Glomerular endothelial cell (primary cell): ENCODE results near the gene VCL. TPM values are rescaled to one million over a fixed set of nuclear protein-coding genes. Genes with fewer than 3 reads are reported as not detected.
"Not testable (repeated sequence)": the region's sequence is repeated elsewhere in the genome, so short reads cannot be mapped to it uniquely, and the experiment has no call there.

Experiments
- DNase-seq: peaks from one replicate; pipeline ENCODE4 v3.0.0-alpha.2; 2011; ENCODE audit warnings: low read depth, low spot score; ENCODE audit errors: extremely low read depth
- total RNA-seq: library from RNA; depleted of rRNA; stranded (reverse); fragments of >200 nt; gene quantifications from 2 replicates; pipeline ENCODE4 v1.2.3, GENCODE V29; 2015

Gene VCL
- total RNA-seq, 1 donor from 2014 or later = 240 TPM

DNA sequence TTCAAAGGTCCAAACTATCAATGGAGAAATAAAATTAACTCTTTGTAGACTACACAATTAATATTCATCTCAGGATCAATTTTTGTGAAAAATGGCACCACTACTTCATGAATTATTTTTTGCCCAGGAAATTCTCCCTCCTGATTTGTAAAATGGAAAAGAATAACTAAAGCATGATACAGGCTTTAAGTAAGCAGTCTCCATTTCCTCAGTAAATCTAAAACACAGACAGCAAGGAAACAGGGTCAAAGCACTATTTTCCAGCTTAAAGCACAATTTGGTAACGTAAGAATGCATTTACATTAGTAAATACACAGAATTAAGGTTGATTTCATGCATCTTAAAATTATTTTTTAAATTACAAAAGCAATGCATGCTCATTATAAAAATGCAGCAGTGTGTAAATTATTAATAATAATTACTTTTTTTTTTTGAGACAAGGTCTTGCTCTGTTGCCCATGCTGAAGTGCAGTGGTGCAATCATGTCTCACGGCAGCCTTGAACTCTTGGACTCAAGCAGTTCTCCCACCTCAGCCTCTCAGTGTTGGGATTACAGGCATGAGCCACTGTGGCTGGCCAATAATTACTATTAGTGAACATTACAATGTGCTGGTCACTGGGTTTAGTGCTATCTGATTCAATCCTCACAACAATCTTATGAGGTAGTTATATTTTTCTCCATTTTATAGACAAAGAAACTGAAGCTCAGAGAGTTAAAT lies 26.1 kb upstream of the VCL start:
- DNase-seq = no peak

DNA sequence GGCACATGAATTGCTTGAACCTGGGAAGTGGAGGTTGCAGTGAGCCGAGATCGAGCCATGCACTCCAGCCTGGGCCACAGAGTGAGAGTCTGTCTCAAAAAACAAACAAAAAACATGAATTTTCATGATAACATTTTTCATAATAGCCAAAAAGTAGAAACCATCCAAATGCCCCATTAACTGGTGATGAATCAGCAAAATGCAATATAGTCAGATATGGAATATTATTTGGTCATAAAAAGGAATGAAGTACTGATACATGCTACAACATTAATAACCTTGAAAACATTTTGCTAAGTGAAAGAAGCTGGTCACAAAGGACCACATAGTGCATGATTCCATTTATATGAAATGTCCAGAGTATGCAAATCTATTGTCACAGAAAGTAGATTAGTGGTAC lies 24.5 kb upstream of the VCL start:
- no peak for DNase-seq

DNA sequence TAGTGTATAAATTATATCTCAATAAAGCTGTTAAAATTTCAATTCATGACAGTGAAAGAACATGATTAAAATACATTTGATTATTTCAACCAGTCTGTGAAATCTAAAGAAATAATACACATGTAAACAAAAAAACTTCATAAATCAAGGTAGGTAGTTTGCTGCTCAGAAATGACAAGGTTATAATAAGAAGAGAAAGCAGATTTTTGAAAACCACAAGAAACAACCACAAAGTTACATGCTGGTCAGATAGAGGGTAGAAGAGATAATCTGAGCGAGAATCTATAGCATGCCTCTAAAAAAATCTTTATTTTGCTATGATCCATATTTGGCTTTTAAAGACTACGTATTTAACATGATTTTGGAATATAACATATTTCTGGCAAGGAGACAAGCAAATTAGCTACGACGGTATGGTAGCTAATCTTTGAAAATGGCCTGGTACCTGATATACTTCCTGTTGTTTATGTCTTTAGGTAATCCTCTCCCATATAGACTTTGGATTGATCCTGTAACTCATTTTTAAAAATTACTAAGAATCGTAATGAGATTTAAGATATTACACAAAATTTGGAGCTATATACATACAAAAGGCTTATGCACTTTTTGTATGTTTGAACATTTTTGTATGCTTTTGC lies 23.5 kb upstream of the VCL start:
- no peak for DNase-seq

DNA sequence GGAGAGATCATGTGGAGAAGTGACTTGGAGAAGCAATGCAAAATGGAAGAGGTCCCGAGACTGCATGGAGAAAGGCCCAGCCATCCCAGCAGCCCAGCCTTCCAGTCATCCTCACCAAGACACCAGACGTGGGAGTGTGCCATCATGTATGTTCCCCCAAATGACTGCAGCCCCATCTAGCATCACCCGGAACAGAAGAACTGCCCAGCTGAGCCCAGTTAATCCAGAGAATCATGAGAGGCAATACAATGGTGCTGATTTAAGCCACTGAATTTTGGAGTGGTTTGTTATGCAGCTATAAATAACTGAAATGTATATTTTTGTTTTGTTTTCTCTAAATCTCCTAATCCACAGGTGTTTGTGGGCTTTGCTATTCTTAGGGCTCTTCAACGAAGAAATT lies 22.5 kb upstream of the VCL start:
- no peak for DNase-seq

DNA sequence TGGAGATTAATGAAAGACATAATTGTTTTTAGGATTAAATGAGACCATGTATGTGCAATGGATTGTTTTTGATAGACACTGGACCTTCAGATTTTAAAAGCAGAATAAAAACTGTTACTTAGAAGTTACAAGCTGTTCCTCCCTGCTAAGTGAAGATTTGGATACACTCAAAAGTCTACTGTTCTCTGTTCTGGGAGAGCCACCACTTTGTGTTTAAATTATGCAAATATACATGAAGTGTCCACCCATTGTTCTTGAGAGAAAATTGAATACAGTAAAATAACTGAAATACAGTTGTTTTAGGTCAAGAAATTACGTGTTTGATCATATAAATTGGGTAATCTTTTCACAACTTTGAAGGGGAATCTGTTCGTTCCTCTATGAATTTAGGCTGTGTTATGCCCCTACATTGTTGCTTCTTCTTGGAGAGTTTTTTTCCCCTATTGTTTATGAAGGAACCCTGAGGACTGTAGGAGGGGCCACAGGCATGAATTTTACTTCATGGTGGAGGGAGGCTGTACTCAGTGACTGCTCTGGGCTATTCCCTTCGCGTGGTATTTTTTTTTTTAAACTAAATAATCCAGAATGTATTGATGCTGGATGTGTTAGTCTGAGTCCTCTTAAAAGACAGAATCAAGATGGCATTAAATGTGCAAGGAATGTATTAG lies 18.6 kb upstream of the VCL start:
- DNase-seq = no peak

DNA sequence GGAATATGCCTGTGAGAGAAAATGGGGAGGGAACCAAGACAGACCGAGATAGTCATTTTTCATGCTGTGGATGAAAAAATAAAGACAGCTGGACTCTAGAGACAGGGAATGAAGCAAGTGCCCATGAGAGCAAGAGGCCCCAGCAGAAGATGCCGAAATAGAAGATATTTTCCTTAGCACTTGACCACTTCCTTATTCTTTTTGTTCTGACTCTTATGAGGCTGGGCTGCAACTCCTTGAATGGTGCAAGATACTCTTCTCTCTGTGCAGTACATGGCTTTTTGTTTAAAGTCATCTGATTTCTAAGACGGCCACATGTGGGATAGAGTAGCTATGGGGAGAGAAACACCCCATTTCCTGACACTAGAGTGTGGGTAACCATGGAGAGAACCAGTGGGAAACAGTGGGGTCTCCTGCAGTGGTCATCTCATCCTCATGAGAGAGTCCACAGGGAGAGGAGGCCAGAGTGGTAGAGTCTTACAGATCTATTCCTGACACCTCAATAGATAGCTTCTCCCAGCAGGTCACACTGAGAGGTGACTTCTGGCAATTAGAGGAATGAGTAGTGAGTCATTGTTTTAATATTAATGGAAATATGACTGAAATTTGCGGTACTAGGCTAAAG lies 18.0 kb upstream of the VCL start:
- no peak for DNase-seq

DNA sequence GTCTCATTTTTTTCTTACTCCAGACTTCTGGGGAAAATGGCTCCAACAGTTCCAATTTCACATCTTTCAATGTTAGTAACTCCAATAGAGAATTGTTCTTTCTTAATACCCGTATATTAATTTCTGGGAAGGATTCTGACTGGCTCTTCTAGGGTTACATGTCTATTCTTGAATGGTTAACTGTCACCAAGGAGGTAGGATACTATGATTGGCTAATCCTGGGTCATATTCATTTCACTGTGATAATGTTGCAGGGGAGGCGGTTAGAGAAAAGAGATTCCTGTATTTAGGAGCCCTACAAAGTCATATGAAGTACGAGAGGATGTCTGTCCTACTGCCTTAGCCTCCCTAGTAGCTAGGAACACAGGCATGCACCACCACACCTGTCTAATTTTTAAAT lies 16.1 kb upstream of the VCL start:
- no peak for DNase-seq

DNA sequence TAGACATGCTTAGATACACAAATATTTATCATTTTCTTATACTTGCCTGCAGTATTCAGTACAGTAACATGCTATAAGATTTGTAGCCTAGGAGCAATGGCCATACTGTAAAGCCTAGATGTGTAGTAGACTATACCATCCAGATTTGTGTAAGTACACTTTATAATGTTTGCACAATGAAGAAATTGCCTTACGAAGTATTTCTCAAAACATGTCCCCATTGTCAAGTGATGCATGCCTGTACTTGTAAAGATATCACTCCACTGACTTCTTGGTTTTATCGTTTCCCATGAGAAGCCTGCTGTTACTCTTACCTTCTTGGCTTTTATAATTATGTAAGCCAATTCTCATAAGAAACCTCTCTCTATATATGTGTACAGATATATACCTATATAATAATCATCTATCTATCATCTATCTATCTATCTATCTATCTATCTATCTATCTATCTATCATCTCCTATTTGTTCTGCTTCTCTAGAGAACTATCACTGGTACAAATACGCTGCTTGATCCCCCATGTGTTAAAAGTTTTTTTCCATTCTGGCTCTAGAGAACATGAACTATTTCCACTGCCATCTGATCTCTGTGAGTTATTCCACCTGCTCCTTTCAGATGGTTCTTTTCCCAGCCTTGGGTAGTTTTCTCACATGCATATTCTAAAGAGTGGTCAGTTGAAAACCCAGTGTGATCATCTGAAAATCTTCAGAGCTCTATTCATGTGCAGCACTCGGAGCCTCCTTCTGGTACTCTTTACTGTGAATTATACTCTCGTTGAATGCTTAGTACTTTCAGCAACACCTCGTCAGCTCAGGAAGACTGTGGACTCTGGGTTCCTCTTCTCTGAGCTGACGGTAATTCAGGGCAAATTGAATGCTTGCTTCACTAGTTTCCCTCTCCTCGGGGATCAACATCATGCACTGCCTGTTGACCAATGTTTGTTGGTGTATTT lies 14.5 kb upstream of the VCL start:
- DNase-seq = no peak

DNA sequence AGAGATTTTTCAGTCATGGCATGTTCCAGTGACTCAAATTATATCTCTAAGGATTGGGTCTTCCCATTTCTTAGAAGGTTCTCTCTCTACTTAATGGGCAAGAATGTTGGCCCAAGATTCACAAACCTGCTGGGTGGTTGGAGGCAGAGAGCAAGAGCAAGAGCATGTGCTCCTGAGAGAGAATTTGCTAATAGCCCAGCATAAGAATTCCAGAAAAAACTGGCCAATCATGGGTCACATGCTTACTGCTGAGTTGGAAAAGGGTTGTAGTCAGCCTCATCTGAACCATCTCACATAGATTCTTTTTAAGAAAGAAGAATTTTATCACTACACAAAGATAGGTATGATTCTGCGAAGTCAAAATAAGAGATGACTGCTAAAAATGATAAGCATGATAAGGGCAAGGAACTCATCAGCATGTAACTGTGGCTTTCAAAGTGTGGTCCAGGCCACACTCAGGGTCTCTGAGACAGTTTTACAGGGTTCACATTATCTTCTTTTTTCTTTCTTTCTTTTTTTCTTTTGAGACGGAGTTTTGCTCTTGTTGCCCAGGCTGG lies 8.2 kb upstream of the VCL start:
- DNase-seq = no peak

DNA sequence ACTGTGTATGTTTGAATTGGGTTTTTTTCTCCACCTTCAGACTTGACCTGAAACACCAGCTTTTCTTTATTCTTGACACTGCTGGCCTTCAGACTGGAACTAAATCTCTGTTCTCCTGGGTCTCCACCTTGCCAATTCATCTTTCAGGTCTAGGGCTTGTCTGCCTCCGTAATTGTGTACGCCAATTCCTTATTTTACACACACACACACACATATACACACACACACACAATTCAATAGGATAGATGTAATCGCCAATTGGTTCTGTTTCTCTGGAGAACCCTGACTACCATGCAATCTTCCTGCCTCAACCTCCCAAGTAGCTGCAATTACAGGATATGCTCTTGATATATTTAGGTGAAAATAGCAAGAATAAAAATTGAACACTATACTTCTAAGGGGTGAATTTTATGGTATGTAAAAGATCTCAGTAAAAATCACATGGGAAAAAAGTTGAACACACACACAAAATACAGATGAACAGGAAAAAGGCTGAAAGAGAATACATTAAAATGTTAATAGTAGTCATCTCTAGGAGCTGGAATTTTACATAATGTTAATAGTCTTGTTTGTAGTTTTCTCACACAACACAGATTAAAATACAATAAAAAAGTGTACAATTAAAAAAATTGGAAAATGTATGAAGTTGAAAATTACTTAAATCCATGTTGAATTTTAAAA lies 6.6 kb upstream of the VCL start:
- no peak for DNase-seq

DNA sequence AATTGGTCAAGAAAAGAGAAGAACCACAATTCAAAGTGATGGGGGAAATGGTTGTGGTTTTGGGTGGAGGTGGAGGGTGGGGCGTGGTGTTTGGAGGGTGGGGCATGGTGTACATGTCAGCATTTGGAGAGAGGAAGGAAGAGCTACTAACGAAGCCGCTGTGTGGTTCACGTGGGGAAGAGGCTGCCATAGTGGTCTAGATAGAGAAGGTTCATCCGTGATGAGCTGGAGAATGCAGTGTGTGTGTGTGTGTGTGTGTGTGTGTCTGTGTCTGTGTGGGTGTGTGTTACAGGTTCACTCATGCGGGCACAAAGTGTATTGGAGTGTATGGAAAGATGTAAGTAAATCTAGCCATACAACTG lies 6.1 kb upstream of the VCL start:
- no peak for DNase-seq

DNA sequence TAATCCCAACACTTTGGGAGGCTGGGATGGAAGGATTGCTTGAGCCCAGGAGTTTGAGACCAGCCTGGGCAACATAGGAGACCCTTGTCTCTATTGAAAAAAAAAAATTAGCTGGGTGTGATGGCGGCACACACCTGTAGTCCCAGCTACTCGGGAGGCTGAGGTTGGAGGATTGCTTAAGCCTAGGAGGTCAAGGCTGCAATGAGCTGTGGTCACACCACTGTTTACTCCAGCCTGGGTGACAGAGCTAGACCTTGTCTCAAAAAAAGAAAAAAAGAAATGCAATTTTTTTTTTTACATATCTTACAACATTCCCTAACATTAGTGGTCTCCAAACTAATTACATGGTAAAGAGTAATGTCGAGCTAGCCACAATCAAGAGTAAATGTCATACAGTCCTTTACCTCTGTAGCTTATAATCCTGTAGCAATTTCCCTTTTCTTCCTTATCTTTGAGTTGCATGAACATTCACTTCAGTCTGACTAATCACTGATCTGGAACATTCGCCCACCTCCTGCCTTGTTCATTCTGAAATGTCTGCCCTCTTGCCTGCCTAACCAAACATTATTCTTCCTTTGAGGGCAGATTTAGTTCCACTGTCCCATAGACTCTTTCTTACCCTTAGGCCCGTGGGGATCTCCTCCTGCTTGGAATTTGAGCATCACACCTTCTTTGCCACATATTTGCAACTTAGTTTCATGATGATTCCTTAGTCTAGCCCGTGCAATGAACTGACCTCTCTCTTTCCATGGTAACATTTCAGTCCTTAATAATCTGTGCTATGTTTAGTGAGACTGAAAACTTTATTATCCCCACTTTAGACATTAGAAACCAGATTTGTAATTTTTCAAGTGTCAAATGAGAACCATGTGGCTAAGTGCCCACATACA lies 4.8 kb upstream of the VCL start:
- no peak for DNase-seq

DNA sequence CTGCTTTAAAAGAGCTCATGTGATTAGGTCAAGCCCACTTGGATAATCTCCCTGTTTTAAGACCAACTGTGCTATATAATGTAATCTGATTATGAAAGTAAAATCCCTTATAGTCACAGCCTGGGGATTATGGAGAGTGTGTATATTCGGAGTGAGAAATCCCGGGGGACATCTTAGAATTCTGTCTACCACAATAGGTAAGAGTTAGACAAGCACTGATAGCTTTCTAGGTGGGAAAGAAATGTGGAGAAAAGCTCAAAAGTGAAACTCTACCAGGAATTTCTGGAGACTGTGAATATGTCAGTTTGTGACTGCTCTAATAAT lies 2.9 kb upstream of the VCL start:
- no peak for DNase-seq

DNA sequence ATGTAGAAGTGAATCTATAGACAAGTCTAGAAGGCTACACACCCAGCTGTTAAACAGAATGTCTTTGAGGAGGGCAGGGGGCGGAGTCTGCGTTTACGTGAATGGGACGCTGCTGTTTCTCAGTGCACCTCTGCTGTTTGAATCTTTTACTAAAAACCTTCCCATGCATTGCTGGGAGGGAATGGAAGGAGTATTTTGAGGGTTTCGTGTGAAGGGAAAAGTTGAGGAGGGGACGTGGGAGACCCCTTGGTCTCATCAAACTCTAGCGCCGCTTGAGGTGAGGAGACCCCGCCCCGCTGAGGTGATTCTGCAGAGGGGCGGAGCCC lies 492 bp upstream of the VCL start:
- DNase-seq = no peak

DNA sequence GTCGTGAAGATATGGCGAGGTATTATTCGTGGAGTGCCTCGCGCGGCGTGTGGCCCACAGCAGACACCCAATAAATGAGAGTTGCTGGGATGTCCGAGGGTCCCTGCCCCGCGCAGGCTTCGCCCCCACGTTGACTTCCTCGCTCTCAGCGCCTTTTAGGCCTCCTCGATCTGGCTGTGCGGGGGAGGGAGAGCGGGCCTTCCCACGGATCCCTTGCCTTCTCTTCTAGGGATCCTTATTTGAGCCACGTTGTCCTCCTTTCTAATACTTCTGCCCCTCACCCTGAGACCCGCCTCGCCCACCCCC lies 660 bp downstream of the VCL start:
- DNase-seq = no peak

DNA sequence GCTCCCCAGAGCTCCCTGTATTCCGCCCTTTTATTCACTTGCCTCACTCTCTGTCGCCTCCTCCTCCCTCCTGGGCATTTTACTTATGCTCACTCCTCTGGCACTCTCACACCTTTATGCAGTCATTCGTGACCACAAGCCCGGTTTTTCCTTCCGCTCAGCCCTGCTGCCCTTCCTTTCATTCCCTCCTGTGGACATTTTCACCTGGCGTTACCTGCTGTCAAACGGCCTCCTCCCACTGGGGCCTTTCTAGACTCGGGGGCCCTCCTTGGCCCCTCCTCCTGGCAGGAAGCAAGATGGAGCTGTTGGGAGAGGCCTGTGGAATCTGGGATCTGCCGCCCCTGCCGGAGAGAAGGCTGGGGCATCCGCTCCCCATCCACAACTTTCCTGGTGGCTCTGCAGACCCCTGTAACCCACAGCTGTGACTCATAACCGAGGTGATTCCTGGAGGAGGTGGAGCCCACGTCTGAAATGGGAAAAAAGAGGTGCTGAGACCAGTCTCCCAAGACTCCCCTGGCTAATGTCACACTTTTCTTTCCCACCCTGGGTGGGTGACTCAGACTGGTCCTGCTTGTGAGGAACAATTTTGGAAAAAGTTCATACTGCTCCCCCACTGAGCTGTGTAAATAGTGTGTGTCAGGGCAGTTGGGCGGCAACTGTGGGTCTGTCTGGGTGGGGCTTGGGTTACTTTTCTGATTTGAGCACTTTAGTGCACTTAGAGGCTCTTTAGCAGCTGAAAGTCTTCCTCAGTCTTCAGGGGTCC lies 1.2 kb downstream of the VCL start:
- DNase-seq = no peak

DNA sequence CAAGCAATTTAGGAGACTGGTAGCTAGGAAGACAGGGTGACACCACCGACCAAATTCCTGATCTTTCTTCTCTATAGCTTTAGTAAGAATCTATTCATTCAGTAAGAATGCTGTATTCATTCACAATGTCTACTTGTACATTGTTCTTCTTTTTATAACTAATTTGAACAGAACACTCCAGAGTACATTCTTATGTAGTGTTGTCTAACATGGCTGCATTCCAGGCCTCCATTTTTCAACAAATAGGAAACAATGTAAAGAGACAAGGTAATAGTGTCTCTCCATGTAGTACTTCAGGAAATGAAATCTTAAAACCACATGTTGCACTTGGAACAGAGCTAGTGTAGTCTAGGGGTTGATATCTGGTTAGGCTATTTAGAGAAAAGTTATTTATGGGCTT lies 1.8 kb downstream of the VCL start:
- no peak for DNase-seq

DNA sequence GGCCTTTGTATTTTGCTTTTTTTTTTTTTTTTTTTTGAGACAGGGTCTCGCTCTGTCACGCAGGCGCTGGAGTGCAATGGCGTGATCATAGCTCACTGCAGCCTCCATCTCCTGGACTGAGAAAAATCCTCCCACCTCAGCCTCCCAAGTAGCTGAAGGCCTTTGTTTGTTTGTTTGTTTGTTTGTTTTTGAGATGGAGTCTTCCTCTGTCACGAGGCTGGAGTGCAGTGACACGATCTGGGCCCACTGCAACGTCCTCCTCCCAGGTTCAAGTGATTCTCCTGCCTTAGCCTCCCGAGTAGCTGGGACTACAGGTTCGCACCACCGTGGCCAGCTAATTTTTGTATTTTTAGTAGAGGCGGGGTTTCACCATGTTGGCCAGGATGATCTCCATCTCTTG lies 2.3 kb downstream of the VCL start:
- not testable (repeated sequence) for DNase-seq
